Ramos (cell line): ENCODE measurements around the gene WDR27.

Source experiments
- in situ Hi-C: fragments of 300-500 bp; cut with MboI; formaldehyde crosslinking; loops from one replicate; pipeline ENCODE4 v1.14.3; 2022; ENCODE audit warnings: low sequenced_read_pairs; ENCODE audit not compliant: unreplicated experiment

The WDR27 gene

GRCh38 chr6:169421586-169422264, 280.1 kb downstream of the WDR27 start:
- in situ Hi-C loops, result no loop called here

GRCh38 chr6:169420912-169421543, 280.8 kb downstream of the WDR27 start:
- in situ Hi-C loops, result no loop called here

DNA sequence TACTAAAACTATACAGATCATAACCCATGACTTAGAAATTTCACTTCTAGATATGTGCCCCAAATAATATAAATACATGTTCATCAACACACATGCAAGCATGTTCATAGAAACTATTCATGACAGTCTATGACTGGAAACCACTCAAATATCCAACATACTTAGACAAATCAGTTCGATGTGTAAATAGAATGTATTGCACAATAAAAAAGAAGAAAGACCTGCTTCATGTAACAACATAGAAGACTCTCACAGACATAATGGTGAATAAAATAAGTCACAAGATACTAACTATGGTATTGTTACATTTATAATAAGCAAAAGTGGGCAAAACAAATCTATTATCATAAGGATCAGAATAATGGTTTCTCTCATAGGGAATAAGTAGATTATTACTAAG, 284.7 kb downstream of the WDR27 start:
- in situ Hi-C loops, result no loop called here

DNA sequence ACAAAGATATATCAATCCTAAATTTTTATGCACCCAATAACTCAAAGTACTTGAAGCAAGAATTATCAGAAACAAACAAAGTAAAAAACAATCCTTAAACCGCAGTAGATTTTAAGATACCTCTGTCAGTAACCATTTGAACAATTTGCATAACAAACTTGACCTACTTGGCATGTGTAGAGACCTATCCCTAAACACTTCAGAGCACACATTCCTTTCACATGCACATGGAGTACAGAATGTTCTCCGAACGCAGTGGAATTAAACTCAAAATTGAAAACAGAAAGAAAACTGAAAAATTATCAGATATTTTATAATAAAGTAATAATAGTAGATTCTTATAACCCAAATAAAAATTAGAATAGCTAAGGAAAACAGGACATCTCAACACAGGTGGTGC, 285.6 kb downstream of the WDR27 start:
- in situ Hi-C loops, result no loop called here

DNA sequence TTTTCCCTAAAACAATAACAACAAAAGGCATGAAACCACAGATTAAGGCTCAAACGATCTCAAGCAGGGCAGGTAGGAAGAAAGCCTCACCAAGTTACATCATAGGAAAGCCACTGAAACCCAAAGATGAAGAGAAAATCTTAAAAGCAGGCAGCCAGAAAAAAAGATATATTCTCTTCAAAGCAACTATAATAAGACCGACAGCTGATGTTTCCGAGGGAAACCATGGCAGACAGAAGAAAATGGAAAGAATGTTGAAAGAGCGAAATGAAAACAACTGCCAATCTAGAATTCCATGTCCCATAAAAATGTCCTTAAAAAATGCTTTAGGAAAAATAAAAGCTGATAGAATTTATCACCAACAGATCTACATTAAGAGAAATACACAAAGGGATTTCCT, 286.6 kb downstream of the WDR27 start:
- in situ Hi-C loops, result no loop called here

DNA sequence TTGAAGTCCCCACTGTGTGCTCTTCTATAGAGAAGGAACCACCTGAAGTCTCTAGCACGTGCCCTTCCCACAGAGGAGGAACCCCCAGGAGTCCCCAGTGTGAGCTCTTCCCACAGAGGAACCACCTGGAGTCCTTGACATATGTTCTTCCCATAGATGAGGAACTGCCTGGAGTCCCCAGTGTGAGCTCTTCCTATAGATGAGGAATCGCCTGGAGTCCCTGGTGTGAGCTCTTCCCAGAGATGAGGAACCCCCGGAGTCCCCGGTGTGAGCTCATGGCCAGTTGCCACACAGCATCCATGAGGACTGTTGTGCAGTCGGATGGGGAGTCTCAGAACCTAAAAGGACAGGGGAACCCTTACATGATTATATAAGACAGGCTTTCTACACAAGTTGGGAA, 290.1 kb downstream of the WDR27 start:
- in situ Hi-C loops, result no loop called here

DNA sequence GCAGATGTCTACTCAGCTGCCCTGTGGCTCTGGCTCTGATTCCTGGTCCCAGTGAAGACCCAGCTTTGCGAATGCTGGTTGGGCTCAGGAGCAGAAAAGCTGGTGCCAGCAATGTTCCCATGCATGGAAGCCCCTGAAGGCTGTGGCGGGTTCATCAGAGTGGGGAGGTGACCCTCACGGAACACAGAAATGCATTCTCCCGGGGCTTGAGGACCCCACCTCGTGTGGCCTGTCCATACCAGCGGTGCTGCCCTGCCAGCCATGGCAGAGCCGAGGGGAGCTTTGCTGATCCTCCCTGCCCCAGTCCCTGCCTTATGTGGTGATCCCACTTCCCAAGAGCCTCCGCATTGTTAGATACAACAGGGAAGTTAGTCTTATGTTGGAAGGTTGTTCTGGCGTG, 290.5 kb downstream of the WDR27 start:
- in situ Hi-C loops, result no loop called here

GRCh38 chr6:169409742-169410312, 292.0 kb downstream of the WDR27 start:
- in situ Hi-C loops, result no loop called here

GRCh38 chr6:169407325-169407724, 294.5 kb downstream of the WDR27 start:
- in situ Hi-C loops, result no loop called here
